HEK293 (cell line): ENCODE results near the gene TIRAP.

Experiments
- AEBP2 ChIP-seq: fragments of 450-650 bp; formaldehyde crosslinking; IDR thresholded peaks from 2 replicates; pipeline ENCODE4 v1.5.1; 2016; ENCODE audit warnings: missing biosample characterization, missing genetic modification characterization, borderline replicate concordance
- ELK4 ChIP-seq: IDR thresholded peaks from 2 replicates; pipeline ENCODE4 v1.6.1; 2011; ENCODE audit warnings: mild to moderate bottlenecking, low read depth, low read length, borderline replicate concordance
- GLIS1 ChIP-seq: fragments of 450-650 bp; formaldehyde crosslinking; IDR thresholded peaks from 2 replicates; pipeline ENCODE4 v1.5.1; 2016; ENCODE audit warnings: missing biosample characterization, missing genetic modification characterization
- HOXC10 ChIP-seq: sonication (generic); formaldehyde crosslinking; IDR thresholded peaks from 2 replicates; pipeline ENCODE4 v1.8.1; 2023; ENCODE audit warnings: mild to moderate bottlenecking, missing genetic modification reagents
- INSM2 ChIP-seq: fragments of 450-650 bp; formaldehyde crosslinking; IDR thresholded peaks from 2 replicates; pipeline ENCODE4 v1.5.1; 2016; ENCODE audit warnings: missing biosample characterization, missing genetic modification characterization
- PRDM10 ChIP-seq: fragments of 450-650 bp; formaldehyde crosslinking; IDR thresholded peaks from 2 replicates; pipeline ENCODE4 v1.5.1; 2016; ENCODE audit warnings: missing biosample characterization, missing genetic modification characterization
- TRIM28 ChIP-seq: IDR thresholded peaks from 2 replicates; pipeline ENCODE4 v1.6.1; 2011; ENCODE audit warnings: low read length, control low read depth, borderline replicate concordance
- ZFHX2 ChIP-seq: fragments of 450-650 bp; formaldehyde crosslinking; conservative IDR thresholded peaks from 2 replicates; pipeline ENCODE4 v1.5.1; 2016; ENCODE audit warnings: missing biosample characterization, missing genetic modification characterization
- ZNF121 ChIP-seq: fragments of 450-650 bp; formaldehyde crosslinking; IDR thresholded peaks from 2 replicates; pipeline ENCODE4 v1.5.1; 2016; ENCODE audit warnings: missing biosample characterization, missing genetic modification characterization
- ZNF138 ChIP-seq: fragments of 450-650 bp; formaldehyde crosslinking; IDR thresholded peaks from 2 replicates; pipeline ENCODE4 v1.5.1; 2016; ENCODE audit warnings: missing biosample characterization, missing genetic modification characterization, borderline replicate concordance
- ZNF140 ChIP-seq: fragments of 450-650 bp; formaldehyde crosslinking; IDR thresholded peaks from 2 replicates; pipeline ENCODE4 v1.5.1; 2016; ENCODE audit warnings: missing biosample characterization, missing genetic modification characterization
- ZNF2 ChIP-seq: fragments of 450-650 bp; formaldehyde crosslinking; IDR thresholded peaks from 2 replicates; pipeline ENCODE4 v1.5.1; 2016; ENCODE audit warnings: missing biosample characterization, missing genetic modification characterization
- ZNF341 ChIP-seq: fragments of 450-650 bp; formaldehyde crosslinking; IDR thresholded peaks from 2 replicates; pipeline ENCODE4; 2016; ENCODE audit warnings: low read depth, missing biosample characterization, missing genetic modification characterization
- ZNF350 ChIP-seq: fragments of 450-650 bp; formaldehyde crosslinking; IDR thresholded peaks from 2 replicates; pipeline ENCODE4 v1.5.0; 2017; ENCODE audit warnings: missing biosample characterization, mild to moderate bottlenecking, missing genetic modification characterization
- ZNF404 ChIP-seq: fragments of 450-650 bp; formaldehyde crosslinking; IDR thresholded peaks from 2 replicates; pipeline ENCODE4 v1.5.1; 2017; ENCODE audit warnings: missing biosample characterization, missing genetic modification characterization
- ZNF449 ChIP-seq: fragments of 450-650 bp; formaldehyde crosslinking; IDR thresholded peaks from 2 replicates; pipeline ENCODE4 v1.5.1; 2017; ENCODE audit warnings: missing biosample characterization, mild to moderate bottlenecking, missing genetic modification characterization, moderate library complexity
- ZNF518A ChIP-seq: fragments of 450-650 bp; formaldehyde crosslinking; conservative IDR thresholded peaks from 2 replicates; pipeline ENCODE4 v1.5.1; 2016; ENCODE audit warnings: low read depth, missing biosample characterization, missing genetic modification characterization
- ZNF549 ChIP-seq: fragments of 450-650 bp; IDR thresholded peaks from 2 replicates; pipeline ENCODE4 v1.5.1; 2018; ENCODE audit warnings: missing biosample characterization, missing genetic modification characterization, mild to moderate bottlenecking, inconsistent platforms, moderate library complexity
- ZNF555 ChIP-seq: fragments of 450-650 bp; formaldehyde crosslinking; conservative IDR thresholded peaks from 2 replicates; pipeline ENCODE4 v1.5.1; 2017; ENCODE audit warnings: missing biosample characterization, mild to moderate bottlenecking, missing genetic modification characterization, inconsistent platforms
- ZNF585B ChIP-seq: fragments of 450-650 bp; formaldehyde crosslinking; IDR thresholded peaks from 2 replicates; pipeline ENCODE4 v1.5.1; 2016; ENCODE audit warnings: missing biosample characterization, missing genetic modification characterization
- ZNF600 ChIP-seq: fragments of 450-650 bp; formaldehyde crosslinking; IDR thresholded peaks from 2 replicates; pipeline ENCODE4 v1.5.1; 2016; ENCODE audit warnings: missing biosample characterization, missing genetic modification characterization
- ZNF843 ChIP-seq: fragments of 450-650 bp; formaldehyde crosslinking; IDR thresholded peaks from 2 replicates; pipeline ENCODE4 v1.5.1; 2016; ENCODE audit warnings: missing biosample characterization, missing genetic modification characterization
- ZSCAN4 ChIP-seq: fragments of 450-650 bp; formaldehyde crosslinking; IDR thresholded peaks from 2 replicates; pipeline ENCODE4 v1.5.1; 2017; ENCODE audit warnings: missing biosample characterization, missing genetic modification characterization

Gene TIRAP

GRCh38 chr11:126282736-126283591 lies at the start of gene TIRAP (continued):
- TF ChIP-seq ZSCAN4 (tag by site-specific recombination) (no peak), ZNF585B (tag by site-specific recombination) (no peak), GLIS1 (tag by site-specific recombination) (no peak), ZNF549 (tag by site-specific recombination) (no peak), PRDM10 (tag by site-specific recombination) (no peak), ZNF121 (tag by site-specific recombination) (no peak), ZNF350 (tag by site-specific recombination) (no peak), ZNF341 (peak; percentile 87), ZNF404 (tag by site-specific recombination) (no peak), ZFHX2 (peak; percentile 63), ZNF138 (tag by site-specific recombination) (no peak), INSM2 (no peak), ZNF600 (tag by site-specific recombination) (peak; percentile 91; the same call in 1 of the 2 replicates), ZNF518A (tag by site-specific recombination) (no peak), ZNF2 (tag by site-specific recombination) (0 out of 2 replicates have a peak, but pooled peaks have one; percentile 26), ELK4 (no peak), AEBP2 (no peak), ZNF555 (tag by site-specific recombination) (no peak), ZNF140 (tag by site-specific recombination) (no peak), ZNF449 (tag by site-specific recombination) (no peak), HOXC10 (no peak), TRIM28 (no peak), ZNF843 (tag by site-specific recombination) (0 out of 2 replicates have a peak, but pooled peaks have one; percentile 17)
